Measurements from ENCODE around the gene ADARB2. TPM values are rescaled to one million over a fixed set of nuclear protein-coding genes. Genes with fewer than 3 reads are reported as not detected.

Gene ADARB2
- total and polyA plus RNA-seq, 11 donors = 0.07 to 1.2 (median 0.28) TPM; not detected in 4

- 77 to 85% (median 79%) methylated on average over 11 to 12 of the region's 12 CpGs for WGBS, 4 donors
- H3K36me3 ChIP-seq = no peaks in the 10 kb centered on the region
- intact Hi-C loops (cut with DNase I) = no loop called here
These were observed 122.0 kb downstream of the ADARB2 start for GRCh38 chr10:1615186-1615954.

DNA sequence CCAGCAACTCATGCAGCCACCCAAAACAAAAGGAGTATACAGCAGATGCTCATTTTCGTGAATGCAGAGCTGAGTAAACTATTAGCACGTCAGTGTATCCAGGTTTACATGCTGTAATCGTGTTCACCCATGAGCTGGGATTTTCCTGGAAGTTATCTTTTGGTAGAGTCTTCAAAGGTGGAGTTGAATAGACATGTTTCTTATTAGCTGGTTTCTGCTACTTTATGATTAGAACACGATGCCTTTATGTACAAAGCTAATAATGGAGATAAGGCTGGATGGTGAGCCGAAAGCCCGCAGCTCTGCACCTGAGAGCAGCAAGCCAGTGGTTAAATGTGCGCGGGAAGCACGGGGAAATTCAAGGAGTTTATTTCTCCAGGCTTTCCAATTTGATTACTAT lies 123.8 kb downstream of the ADARB2 start:
- H3K36me3 ChIP-seq = no peaks in the 10 kb centered on the region
- peaks cover 0 to 2% (median 0%) of the 10 kb centered on the region in 12 donors for H3K9me3 ChIP-seq
- no peak for ATAC-seq
- no peak for DNase-seq
- intact Hi-C loops (cut with DNase I) = no loop called here
- H3K27me3 ChIP-seq = peaks cover 0 to 53% (median 16%) of the 10 kb centered on the region in 9 donors
- H3K27ac ChIP-seq = no peak overlapping the region
- TF ChIP-seq POLR2A (IDR thresholded peaks at IDR 0.05) = no peak
- TF ChIP-seq, protein P1, sequence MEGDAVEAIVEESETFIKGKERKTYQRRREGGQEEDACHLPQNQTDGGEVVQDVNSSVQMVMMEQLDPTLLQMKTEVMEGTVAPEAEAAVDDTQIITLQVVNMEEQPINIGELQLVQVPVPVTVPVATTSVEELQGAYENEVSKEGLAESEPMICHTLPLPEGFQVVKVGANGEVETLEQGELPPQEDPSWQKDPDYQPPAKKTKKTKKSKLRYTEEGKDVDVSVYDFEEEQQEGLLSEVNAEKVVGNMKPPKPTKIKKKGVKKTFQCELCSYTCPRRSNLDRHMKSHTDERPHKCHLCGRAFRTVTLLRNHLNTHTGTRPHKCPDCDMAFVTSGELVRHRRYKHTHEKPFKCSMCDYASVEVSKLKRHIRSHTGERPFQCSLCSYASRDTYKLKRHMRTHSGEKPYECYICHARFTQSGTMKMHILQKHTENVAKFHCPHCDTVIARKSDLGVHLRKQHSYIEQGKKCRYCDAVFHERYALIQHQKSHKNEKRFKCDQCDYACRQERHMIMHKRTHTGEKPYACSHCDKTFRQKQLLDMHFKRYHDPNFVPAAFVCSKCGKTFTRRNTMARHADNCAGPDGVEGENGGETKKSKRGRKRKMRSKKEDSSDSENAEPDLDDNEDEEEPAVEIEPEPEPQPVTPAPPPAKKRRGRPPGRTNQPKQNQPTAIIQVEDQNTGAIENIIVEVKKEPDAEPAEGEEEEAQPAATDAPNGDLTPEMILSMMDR (IDR thresholded peaks at IDR 0.05) = no peak
- WGBS, 4 donors = 78 to 83% (median 81%) methylated on average over 9 of the region's 9 CpGs
- no peak overlapping the region for H3K4me3 ChIP-seq
- peaks cover 0 to 7% (median 0%) of the 10 kb centered on the region in 12 donors for H3K4me1 ChIP-seq

More at GRCh38 chr10:1615186-1615954, 122.0 kb downstream of the ADARB2 start:
- Histone ChIP-seq H3K4me3 (no peak overlapping the region), H3K9me3 (peaks cover 0 to 15% (median 3%) of the 10 kb centered on the region in 12 donors), H3K4me1 (no peaks in the 10 kb centered on the region), H3K27me3 (peaks cover 0 to 36% (median 5%) of the 10 kb centered on the region in 9 donors), H3K27ac (no peak overlapping the region)
- no peak for TF ChIP-seq POLR2A (IDR thresholded peaks at IDR 0.05)
- TF ChIP-seq, protein P1 (IDR thresholded peaks at IDR 0.05) = no peak
- no peak for ATAC-seq
- no peak for DNase-seq

- H3K9me3 ChIP-seq = no peaks in the 10 kb centered on the region
- H3K4me3 ChIP-seq = no peak overlapping the region
- no peak overlapping the region for H3K27ac ChIP-seq
- peaks cover 5 to 59% (median 18%) of the 10 kb centered on the region in 9 donors for H3K27me3 ChIP-seq
- TF ChIP-seq, protein P1 (IDR thresholded peaks at IDR 0.05) = no peak
- TF ChIP-seq POLR2A (IDR thresholded peaks at IDR 0.05) = no peak
- ATAC-seq (no peak), DNase-seq (no peak)
- intact Hi-C loops (cut with DNase I) = no loop called here
- H3K36me3 ChIP-seq = no peaks in the 10 kb centered on the region
- H3K4me1 ChIP-seq = peaks cover 0 to 7% (median 0%) of the 10 kb centered on the region in 12 donors
- WGBS, 4 donors = 26 to 40% (median 29%) methylated on average over 5 of the region's 5 CpGs
These were observed 124.4 kb downstream of the ADARB2 start for GRCh38 chr10:1612908-1613307.

DNA sequence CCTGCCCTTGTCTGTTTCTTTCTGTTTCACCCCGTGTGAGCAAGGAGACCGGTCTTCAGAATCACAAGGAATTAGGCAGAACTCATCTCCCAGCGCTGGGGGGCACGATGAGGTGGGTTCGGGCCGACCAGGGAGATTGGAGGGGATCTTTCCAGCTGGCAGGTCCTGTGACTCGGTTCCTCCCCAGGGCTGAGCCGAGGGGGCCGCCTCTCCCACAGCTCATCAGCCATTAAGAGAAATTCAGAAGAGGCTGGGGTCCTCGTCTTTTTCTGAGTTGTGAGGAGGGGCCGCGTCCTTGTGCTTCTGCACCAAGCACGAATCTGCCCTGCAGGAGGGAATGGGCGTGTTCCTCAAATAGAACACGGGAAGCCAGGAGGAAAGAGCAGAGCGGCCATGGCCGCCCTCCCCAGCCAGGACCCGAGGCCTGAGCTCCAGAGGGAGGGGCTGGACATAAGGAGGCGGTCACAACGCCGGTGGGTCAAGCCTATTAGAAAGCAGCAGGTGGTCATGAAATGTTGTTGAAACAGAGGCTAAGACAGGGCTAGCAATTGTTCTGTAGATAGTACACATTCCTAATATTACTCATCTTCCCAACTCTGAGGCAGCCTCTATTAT lies 125.3 kb downstream of the ADARB2 start:
- intact Hi-C loops (cut with DNase I) = no loop called here
- H3K4me3 ChIP-seq = no peak overlapping the region
- WGBS, 4 donors = 58 to 68% (median 60%) methylated on average over 19 to 21 of the region's 21 CpGs
- DNase-seq = no peak
- no peak overlapping the region for H3K27ac ChIP-seq
- no peaks in the 10 kb centered on the region for H3K36me3 ChIP-seq
- peaks cover 0 to 7% (median 0%) of the 10 kb centered on the region in 12 donors for H3K4me1 ChIP-seq
- no peaks in the 10 kb centered on the region for H3K9me3 ChIP-seq
- peaks cover 5 to 67% (median 18%) of the 10 kb centered on the region in 9 donors for H3K27me3 ChIP-seq
- ATAC-seq = no peak
- TF ChIP-seq POLR2A (IDR thresholded peaks at IDR 0.05) = no peak
- TF ChIP-seq, protein P1 (IDR thresholded peaks at IDR 0.05) = no peak
